ENCODE measurements around the gene OR13C2.
"Not testable (repeated sequence)": the region's sequence is repeated elsewhere in the genome, so short reads cannot be mapped to it uniquely, and the experiment has no call there.

OR13C2 gene

GRCh38 chr9:104606152-104606551 is 725 bp upstream of the OR13C2 start:
- TF ChIP-seq CTCF (IDR thresholded peaks at IDR 0.05): no peak

GRCh38 chr9:104604801-104605200 is 626 bp downstream of the OR13C2 start:
- TF ChIP-seq CTCF (IDR thresholded peaks at IDR 0.05): no peak

GRCh38 chr9:104599313-104599712 is 6.1 kb downstream of the OR13C2 start, which contains the start of gene OR13C5:
Gene OR13C5 (minus strand): TSS chr9:104599413. CDS start chr9:104599413, 0 bp downstream.
- TF ChIP-seq CTCF (IDR thresholded peaks at IDR 0.05): not testable (repeated sequence)

- TF ChIP-seq CTCF (IDR thresholded peaks at IDR 0.05): no peak
Observed at GRCh38 chr9:104589626-104590025, 15.8 kb downstream of the OR13C2 start.

- no peak for TF ChIP-seq CTCF (IDR thresholded peaks at IDR 0.05)
Observed at GRCh38 chr9:104586496-104587180, 18.8 kb downstream of the OR13C2 start.

- TF ChIP-seq CTCF (IDR thresholded peaks at IDR 0.05): no peak
Observed at GRCh38 chr9:104580562-104580961, 24.9 kb downstream of the OR13C2 start.

GRCh38 chr9:104577263-104577662 is 28.2 kb downstream of the OR13C2 start:
- TF ChIP-seq CTCF (IDR thresholded peaks at IDR 0.05): no peak

GRCh38 chr9:104575456-104575855 is 30.0 kb downstream of the OR13C2 start:
- TF ChIP-seq CTCF (IDR thresholded peaks at IDR 0.05): no peak

All from LNCAP (cell line).